ENCODE data around the gene EWSR1. TPM values are rescaled to one million over a fixed set of nuclear protein-coding genes. Genes with fewer than 3 reads are reported as not detected.
A peak's percentile ranks its signal among the peaks of the same experiment; 100 is the strongest.
"Not testable (repeated sequence)": the region's sequence is repeated elsewhere in the genome, so short reads cannot be mapped to it uniquely, and the experiment has no call there.

EWSR1 gene, protein sequence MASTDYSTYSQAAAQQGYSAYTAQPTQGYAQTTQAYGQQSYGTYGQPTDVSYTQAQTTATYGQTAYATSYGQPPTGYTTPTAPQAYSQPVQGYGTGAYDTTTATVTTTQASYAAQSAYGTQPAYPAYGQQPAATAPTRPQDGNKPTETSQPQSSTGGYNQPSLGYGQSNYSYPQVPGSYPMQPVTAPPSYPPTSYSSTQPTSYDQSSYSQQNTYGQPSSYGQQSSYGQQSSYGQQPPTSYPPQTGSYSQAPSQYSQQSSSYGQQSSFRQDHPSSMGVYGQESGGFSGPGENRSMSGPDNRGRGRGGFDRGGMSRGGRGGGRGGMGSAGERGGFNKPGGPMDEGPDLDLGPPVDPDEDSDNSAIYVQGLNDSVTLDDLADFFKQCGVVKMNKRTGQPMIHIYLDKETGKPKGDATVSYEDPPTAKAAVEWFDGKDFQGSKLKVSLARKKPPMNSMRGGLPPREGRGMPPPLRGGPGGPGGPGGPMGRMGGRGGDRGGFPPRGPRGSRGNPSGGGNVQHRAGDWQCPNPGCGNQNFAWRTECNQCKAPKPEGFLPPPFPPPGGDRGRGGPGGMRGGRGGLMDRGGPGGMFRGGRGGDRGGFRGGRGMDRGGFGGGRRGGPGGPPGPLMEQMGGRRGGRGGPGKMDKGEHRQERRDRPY
- 100 to 1,000 TPM; 145 to 236 TPM for total RNA-seq

DNA sequence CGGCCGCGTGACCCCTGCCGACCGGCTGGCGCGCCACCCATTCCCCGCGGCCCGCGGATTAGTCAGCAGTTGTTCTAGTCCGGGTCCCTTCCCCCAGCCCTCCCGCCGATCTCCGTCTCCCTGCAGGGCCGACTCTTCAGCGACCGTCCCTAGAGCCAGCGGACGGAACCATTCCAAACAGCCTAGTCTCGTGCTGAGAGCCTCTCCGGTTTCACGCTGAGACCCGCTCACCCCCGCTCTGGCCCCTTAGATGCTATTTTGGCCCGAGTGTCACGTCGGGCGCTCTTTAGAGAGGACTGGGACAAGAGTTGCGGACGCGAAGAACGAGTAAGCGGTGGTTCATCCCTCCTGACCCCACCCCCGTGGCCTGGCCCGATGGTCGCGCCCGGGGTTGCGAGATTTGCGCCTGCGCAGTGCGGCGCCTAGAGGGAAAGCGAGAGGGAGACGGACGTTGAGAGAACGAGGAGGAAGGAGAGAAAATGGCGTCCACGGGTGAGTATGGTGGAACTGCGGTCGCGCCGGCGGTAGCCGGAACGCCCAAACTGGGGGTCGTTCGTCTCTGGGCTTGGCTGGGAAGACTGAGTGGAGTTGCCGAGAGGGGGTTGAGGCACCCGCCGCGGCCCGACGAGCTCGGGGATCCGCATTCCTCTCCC, at the start of gene EWSR1, which contains the start of gene RHBDD3:
EWSR1 (plus strand) TSS at position 411 of the 653 bp plus-strand sequence; CDS start at position 480, 69 bp downstream.
RHBDD3 (minus strand) TSS at position 124 of the 653 bp plus-strand sequence. CDS start 2,355 bp downstream, outside the sequence.
- Histone ChIP-seq H3K36me3 (peaks cover 4% of the 10 kb centered on the region), H3K27me3 (no peaks in the 10 kb centered on the region), H3K9me3 (no peaks in the 10 kb centered on the region), H3K9ac (ENCODE audit: low read depth in 2 of 2, low read length in 2 of 2) (peak within 1 kb of the TSS; percentile 95 to 98), H3K27ac (peak within 1 kb of the TSS; percentile 95), H3K4me3 (peak within 1 kb of the TSS; percentile 99), H3K4me1 (peaks cover 28% of the 10 kb centered on the region)
- DNase-seq = peak; percentile 97
- TF ChIP-seq, protein P1, sequence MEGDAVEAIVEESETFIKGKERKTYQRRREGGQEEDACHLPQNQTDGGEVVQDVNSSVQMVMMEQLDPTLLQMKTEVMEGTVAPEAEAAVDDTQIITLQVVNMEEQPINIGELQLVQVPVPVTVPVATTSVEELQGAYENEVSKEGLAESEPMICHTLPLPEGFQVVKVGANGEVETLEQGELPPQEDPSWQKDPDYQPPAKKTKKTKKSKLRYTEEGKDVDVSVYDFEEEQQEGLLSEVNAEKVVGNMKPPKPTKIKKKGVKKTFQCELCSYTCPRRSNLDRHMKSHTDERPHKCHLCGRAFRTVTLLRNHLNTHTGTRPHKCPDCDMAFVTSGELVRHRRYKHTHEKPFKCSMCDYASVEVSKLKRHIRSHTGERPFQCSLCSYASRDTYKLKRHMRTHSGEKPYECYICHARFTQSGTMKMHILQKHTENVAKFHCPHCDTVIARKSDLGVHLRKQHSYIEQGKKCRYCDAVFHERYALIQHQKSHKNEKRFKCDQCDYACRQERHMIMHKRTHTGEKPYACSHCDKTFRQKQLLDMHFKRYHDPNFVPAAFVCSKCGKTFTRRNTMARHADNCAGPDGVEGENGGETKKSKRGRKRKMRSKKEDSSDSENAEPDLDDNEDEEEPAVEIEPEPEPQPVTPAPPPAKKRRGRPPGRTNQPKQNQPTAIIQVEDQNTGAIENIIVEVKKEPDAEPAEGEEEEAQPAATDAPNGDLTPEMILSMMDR (IDR thresholded peaks at IDR 0.05) = no peak
- intact Hi-C loops (cut with DNase I) = no loop called here

DNA sequence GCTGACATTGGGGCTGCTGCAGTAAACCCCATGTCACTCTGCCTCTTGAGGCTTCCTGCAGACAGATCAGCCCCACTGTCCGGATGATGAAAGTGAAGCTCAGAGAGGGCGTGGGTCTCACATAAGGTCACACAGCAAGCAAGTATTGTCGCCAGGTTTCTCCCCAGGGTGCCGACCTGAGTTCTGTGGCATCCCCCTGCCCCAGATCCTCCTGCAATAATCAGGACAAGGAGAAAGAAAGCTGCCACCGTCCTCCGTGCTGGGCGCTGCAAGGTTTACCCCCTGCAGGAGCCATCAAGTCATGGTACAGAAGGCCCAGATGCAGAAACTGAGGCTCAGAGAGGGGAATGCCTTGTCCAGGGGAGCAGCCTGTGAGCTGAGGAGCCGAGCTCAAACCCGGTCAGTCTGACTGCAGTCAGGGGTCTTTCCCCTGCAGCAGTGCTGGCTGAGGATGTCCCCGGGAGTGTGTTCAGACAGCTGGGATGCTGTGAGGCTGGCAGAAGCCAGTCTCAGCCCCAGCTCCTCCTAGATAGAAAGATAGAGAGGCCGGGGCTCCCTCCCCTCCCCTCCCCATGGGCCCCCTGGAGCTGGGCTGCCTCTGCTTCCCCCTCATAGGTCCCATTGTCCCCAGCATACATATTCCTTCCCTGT, 49.2 kb upstream of the EWSR1 start:
- H3K36me3 ChIP-seq = no peaks in the 10 kb centered on the region
- no peak for DNase-seq
- intact Hi-C loops (cut with DNase I) = no loop called here

DNA sequence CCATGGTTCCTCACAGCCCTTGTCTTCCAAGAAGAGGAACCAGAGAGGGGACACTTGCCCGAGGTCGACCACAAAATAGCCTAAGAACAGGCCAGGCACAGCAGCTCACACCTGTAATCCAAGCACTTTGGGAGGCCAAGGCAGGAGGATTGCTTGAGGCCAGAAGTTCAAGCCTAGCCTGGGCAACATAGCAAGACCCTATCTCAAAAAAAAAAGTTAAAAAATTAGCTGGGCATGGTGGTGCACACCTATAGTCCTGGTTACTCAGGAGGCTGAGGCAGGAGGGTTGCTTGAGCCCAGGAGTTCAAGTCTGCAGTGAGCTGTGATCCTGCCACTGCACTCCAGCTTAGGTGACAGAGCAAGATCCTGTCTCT, 48.7 kb upstream of the EWSR1 start:
- H3K4me1 ChIP-seq; DNase-seq; H3K9ac ChIP-seq (ENCODE audit: low read depth in 2 of 2, low read length in 2 of 2); H3K27ac ChIP-seq; H3K27me3 ChIP-seq; H3K4me3 ChIP-seq; H3K36me3 ChIP-seq; H3K9me3 ChIP-seq; intact Hi-C loops (cut with DNase I): not testable (repeated sequence)

More for the DNA sequence above, 49.2 kb upstream of the EWSR1 start:
- H3K27me3 ChIP-seq = no peaks in the 10 kb centered on the region
- no peak overlapping the region for H3K9ac ChIP-seq (ENCODE audit: low read depth in 2 of 2, low read length in 2 of 2)
- H3K4me1 ChIP-seq = no peaks in the 10 kb centered on the region
- no peak overlapping the region for H3K4me3 ChIP-seq
- no peak overlapping the region for H3K27ac ChIP-seq
- H3K9me3 ChIP-seq = no peaks in the 10 kb centered on the region
- TF ChIP-seq, protein P1 (IDR thresholded peaks at IDR 0.05) = no peak

DNA sequence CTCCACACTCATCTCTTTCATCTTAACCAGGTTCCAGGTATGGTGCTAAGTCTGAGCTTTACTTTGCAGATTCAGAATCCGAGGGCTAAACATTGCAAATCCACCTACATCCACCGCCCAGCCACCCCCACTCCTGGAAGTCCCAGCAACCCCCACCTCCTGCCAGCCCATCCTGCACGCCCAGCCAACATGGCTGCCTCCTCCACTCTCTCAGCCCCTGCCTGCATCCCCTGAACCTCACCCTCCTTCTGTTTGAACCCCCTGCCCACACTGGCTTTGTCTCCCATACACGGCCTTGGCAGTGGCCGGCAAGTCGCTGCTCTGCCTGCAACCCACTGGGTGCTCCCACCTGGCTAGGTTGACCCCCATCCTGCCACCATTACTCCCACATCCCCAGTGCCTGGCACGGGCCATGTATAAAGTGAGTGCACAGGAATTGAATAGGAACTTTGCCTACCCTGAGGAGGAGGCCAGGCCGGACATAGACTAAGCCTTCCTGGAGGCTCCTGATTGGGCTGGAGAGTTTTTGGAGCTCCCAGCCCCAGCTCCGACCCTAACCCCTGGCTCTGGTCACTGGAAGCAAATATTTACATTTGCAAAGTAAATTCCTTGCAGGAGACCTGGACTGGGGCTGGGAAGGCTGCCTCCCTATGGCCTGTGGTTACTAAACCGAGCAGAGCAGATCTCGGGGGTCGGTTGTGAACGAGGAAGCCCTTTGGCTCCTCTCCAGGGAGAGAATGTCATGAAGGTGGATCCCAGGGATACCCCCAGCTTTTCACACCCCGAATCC, 48.0 kb upstream of the EWSR1 start:
- Histone ChIP-seq H3K27me3 (no peaks in the 10 kb centered on the region), H3K36me3 (no peaks in the 10 kb centered on the region), H3K9me3 (no peaks in the 10 kb centered on the region), H3K4me3 (no peak overlapping the region), H3K27ac (no peak overlapping the region), H3K9ac (ENCODE audit: low read depth in 2 of 2, low read length in 2 of 2) (no peak overlapping the region), H3K4me1 (no peaks in the 10 kb centered on the region)
- no peak for DNase-seq
- intact Hi-C loops (cut with DNase I) = no loop called here
- TF ChIP-seq, protein P1 (IDR thresholded peaks at IDR 0.05) = no peak

DNA sequence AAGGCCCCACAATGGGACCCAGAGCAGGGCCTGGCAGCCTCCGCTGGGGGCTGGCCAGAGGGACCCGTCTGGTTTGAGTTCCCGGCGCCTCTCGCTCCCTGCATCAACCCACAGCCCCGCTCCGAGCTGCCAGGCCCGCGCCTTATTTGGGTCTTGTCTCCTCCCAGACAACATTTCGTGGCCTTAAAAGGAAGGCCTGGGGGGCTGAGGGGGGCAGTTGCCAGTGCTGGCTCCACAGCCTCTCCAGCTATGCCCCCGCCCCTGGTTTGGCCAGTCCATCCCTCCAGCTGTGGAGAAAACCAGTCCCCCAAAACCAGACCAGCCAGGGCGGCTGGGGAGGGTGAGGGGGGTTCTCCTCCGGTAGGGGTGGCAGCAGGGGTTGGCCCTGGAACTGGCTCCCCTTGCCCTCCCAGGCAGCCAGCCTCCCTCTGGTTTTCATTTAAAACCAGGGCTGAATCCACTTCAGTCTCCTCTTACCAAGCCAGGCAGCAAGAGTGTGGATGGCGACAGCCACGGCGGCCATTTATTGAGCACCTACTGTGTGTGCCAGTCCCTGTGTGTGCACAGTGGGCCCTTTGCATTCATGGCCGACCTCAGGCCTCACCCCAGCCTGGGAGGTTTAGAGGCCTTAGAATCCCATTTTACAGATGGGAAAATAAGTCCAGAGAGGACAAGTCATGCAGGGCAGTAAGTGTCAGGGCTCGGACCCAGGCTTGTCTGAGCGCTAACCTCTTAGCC, 43.8 kb upstream of the EWSR1 start:
- Histone ChIP-seq H3K27me3 (no peaks in the 10 kb centered on the region), H3K9me3 (no peaks in the 10 kb centered on the region), H3K36me3 (no peaks in the 10 kb centered on the region), H3K4me1 (no peaks in the 10 kb centered on the region), H3K9ac (ENCODE audit: low read depth in 2 of 2, low read length in 2 of 2) (peak overlapping the region; percentile 18 to 34), H3K4me3 (no peak overlapping the region), H3K27ac (peak overlapping the region; percentile 12)
- no peak for DNase-seq
- intact Hi-C loops (cut with DNase I) = no loop called here
- TF ChIP-seq, protein P1 (IDR thresholded peaks at IDR 0.05) = no peak

Measured in colonic mucosa (tissue), 4 donors.